SIG-M5 treated with dmso at 0.1 percent for 504 hours (cell line): ENCODE results near the gene CNTNAP2.

Experiments
- DNase-seq: peaks from one replicate; lab custom pipeline; 2025; ENCODE audit not compliant: unreplicated experiment; lab: John Stamatoyannopoulos, UW

The CNTNAP2 gene

DNA sequence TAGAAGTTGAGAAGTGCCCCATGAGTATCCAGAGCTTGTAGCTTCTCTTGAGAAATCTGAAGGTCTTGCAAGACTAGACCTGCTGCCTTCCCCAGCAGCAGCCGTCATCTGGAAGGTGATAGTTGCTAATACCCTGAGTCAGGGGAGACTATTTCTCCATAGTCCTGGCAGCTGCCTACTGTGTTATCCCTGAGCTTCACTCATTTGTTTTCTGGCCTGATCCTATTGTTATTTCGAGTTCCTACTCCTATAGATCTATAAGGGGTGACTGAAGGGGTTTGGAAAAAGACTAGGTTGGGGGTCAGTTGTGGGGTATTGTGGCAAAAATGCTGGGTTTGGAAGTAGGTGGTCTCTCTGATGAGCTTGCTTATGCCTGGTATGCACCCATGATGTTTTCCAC is 297.8 kb downstream of the CNTNAP2 start:
- no peak for DNase-seq

DNA sequence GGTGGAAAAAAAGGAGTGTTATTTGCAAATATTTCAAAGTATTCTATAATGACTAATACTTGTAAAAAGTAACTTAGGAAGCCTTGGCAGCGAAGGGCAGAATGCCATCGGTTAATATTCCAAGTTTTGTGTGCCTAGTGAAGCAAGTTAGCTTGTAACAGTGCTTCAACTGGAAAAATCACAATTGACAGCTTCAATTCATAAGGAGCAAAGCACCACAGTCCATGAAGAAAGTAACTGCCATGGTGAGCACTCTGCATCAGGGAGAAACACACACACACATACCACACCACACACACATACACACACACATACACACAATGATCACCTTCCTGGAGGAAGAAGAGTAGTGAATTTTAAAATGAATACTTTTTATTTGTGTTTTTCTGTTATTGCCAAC is 298.3 kb downstream of the CNTNAP2 start:
- DNase-seq: no peak

DNA sequence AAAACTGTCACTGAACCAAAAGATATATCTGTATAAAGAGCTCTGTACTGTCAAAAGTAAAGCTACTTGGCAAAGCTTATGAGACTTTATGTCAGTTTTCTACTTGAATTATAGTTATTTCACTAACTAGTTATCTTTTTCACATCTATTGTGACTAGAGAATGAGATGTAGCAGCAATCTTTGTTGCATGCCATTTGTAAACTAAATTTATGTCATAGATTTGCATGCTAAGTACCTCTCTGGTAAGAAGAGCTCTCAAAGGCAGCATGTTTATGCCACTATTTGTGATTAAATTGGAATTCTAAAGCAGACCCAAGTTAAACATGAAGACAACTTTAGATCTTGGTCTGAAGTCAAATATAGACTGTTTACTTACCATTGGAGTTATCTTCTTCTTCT is 300.6 kb downstream of the CNTNAP2 start:
- no peak for DNase-seq

DNA sequence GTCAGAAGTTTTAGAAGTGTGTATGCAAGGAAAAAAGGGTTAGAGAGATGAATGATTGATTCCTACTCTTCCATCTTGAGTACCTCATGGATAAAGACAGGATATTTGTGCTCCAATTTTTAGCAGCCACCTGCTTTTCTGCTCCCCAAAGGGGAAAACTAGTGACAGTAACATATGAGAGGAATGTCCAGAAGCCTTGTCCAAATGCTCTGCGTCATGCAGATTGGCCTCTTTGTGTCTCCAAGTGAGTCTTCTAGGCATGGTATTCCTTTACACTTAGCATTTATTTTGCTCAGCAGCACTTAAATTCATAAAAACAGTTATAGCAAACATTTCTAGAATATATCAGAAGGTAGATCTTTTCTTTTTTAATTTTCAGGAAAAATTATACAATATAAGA is 306.8 kb downstream of the CNTNAP2 start:
- DNase-seq: no peak

DNA sequence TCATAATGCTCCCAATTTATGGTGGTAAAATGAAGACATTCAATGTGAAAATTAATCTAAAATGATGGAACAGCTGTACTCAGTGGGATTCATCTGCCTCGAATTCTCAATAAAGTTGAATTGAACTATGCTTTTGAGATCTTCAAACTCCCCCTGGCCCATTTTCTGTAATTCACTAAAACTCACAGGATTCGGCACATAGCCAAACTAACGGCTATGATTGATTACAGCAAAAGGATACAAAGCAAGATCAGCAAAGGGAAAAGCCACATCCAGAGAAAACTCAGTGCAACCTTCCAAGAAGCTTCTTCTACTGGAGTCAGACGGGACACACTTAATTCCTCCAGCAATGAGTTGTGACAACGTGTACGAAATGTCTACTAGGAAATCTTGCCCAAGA is 307.5 kb downstream of the CNTNAP2 start:
- DNase-seq: no peak

DNA sequence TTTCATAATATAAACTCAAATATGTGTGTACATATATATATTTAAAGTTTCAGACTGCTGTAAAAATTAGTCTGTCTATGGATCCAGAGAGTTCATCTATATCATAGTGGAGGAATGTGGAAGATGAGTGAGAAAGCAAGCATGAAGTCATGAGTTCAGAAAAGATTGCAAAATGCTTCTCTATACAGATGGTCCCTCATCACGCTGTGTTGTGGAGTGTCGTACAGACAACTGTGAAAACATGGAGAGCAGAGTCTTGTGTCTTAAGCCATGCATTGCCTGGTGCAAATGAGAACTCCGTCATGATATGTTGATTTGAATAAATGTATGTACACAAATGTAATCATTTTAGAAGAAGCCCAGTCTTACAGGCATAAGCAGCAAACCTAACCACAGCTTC is 316.9 kb downstream of the CNTNAP2 start:
- no peak for DNase-seq

DNA sequence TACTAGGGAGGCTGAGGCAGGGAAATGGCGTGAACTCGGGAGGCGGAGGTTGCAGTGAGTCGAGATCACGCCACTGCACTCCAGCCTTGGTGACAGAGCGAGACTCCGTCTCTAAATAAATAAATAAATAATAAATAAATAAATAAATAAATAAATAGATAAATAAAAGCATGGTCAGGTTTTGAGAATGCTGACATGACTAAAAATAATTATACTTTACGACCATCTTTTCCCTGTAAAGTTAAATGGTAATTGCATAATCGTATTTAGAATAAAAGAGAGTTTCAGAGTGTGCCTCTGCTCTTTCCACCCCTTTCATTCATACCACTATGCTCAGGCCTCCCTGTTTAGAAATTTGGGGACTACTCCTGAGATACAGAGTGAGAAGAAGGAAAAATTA is 326.5 kb downstream of the CNTNAP2 start:
- DNase-seq: no peak

DNA sequence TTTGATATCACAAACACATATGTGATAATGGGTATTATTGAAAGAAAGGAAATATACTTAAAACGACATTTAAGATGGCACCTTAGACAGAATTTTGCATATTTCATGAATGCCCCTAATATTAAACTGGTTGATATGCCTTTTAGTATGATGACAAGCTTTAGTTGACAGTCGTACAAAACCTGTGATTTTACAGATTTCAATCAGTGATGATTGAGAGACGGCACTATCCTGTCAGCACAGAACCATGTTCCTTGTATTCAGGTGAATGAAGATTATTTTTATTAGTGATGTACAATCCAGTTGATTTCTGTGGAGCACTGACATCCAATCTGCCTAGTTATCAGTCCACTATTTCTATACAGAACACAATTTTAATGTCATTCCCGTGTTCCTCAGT is 333.0 kb downstream of the CNTNAP2 start:
- DNase-seq: no peak

DNA sequence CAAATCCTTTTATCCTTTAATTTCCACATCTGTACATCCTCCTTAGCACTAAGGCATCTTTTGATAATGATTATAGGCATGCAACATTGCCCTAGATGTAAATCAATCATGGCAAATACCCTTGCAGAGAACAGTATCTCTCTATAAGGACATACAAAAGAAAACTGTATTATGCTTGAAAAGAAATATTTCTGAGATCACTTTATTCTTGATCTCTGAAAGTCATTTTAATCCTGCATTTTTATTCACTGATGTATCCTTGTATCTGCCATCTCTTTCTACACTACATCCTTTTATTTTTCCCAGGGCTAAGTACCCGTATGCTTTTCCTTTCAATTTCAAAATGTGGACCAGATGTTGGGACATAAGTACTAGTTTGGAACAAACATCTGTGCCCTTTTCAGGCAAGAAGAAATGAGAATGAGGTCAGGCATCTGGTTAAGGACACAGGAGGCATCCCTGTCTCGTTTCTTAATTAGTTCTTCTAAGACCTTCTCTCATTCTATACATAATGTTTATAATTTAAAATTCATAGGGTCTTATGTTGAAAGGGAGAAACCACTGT is 338.6 kb downstream of the CNTNAP2 start:
- no peak for DNase-seq

DNA sequence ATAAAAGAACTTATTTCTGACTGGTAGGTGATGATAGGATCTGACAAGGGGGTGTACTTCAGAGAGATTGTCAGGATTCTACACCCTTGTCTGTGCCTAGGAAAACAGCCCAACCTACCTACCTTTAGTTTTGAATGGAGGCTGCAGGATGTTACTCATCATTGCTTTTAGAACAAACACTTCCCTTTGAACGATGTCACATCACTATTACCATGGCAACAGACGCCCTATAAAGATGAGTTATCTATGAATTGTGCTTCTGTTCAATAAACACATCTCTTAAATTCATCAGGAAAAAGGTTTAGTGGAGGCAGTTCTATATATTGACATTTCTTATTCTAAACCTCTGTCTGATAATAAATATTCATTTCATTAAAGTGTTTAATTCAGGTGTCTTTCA is 362.4 kb downstream of the CNTNAP2 start:
- DNase-seq: no peak

DNA sequence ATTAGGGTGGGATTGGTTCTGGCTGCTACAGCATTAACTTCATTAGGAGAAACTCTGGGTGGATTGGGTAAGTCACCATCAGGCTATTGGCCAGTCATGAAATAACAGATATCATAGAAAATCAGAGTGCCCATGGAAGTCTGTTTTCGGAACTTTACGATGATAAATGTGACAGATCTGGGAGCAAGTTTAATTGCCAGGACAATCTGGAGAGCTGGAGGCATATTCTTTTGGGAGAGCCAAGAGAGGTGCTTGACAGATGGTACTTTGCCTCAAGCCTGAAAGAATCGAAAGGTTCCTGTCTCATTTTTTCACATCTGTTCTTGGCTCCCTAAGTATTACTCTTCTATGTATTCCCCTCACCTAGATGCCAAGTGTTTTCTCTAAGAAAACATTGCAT is 369.9 kb downstream of the CNTNAP2 start:
- DNase-seq: no peak

DNA sequence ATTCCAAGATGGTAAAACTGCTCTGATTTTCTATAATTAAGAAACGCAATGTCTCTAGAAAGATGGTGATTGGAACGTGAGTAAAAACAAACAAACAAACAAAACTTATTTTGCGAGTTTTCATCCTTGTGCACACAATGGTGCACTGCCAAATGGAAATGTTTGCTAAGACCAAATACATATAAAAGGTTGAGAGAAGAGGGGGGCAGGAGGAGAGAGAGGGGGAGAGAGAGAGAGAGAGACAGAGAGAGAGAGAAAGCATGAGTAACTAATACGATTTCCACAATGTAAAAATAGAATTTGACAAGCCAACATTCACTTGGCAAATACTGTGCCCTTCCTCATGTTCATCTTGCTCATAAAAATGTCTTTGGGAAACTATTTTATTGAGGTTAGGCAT is 375.4 kb downstream of the CNTNAP2 start:
- DNase-seq: no peak

DNA sequence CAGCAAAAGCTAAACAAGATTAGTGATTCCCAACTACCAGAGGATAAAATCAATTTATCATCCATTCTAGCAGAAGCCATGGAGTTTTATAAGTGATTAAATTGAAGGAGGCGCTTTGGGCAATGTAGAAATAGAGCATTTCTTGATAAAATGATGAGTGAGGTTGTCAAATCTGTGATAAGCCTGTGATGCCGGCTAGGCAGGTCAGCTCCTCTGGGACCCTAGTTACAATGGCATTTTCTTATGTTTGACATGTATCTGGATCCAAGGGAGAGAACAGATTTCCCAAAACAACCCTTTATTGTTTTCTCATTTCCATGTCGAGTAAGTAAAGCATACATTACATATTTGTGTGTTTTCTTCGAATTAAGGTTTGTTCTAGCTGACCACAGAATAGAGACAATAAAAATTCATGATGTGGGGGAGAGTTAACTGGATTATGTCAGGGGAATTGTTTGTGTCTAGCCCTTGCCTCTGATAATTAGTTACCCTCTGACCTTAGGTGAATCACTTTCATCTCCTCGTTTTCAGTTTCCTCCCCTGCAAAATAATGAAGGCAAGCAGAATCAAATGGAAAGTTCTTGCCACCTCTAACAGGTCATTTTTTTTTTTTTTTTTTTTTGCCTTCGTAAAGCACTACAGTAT is 378.5 kb downstream of the CNTNAP2 start:
- no peak for DNase-seq

DNA sequence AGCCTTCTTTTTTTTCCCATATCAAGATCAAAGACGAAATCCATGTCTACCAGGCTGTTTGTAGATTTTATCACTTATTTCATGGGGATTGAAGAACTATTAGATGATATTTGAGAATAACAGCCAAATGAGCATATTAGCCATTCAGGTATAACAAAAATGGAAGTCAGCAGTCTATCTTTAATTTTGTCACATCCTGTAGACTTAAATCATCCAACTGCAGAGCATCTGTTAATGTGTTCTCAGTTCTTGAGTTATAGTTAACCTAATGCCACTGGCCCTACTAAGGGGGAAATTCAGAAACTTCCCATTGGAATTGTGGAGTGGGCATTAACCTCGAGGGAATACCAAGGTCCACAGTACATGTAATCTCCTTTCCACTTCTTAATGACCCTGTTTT is 380.1 kb downstream of the CNTNAP2 start:
- no peak for DNase-seq

DNA sequence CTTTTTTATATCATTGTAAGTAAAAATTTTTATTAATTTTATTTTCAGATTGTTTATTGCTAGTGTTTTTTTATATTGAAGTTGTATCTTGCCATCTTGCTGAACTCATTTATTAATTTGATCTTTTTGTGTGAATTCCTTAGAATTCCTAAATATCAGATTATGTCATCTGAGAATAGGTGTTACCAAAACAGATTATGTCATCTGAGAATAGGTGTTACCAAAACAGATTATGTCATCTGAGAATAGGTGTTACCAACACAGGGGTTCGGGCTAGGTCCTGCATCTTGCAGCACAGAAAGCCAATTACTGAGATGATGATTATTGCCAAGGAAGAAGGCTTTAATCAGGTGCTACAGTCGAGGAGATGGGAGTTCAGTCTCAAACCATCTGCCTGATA is 383.4 kb downstream of the CNTNAP2 start:
- DNase-seq: no peak

DNA sequence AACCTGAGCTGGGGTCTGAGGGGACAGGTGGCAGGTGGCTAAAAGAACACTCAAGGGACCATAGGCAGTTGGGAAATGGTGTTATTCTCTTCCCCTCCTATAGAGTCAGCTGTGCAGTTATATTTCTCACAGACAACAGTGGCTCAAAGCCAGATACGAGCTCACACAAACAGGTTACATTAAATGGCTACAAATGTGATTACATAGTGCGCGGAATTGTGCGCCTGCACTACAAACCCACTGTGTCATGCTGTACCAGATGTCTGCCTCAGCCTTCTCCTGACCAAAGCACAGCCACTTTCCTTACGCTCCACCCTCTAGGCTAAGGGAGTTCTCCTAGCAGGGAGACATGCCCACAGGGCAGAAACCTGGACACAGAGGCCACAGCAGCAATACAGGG is 387.2 kb downstream of the CNTNAP2 start:
- no peak for DNase-seq

DNA sequence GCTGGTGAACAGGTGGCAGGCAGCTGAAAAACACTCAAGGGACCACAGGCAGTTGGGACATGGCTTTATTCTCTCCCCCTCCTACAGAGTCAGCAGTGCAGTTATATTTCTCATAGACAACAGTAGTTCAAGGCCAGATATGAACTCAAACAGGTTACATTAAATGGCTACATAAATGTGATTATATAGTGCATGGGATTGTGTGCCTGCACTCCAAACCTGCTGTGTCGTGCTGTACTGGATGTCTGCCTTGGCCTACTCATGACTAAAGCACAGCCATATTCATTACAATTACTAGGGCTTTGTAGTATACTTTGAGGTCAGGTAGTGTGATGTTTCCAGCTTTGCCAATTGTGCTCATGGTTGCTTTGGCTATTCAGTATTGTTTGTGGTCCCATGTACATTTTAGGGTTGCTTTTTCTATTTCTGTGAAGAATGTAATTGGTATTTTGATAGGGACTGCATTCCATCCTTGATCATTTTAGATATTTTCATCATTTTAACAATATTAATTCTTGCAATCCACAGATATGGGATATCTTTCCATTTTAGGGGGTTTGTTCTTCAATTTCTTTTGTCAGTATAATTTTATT is 393.6 kb downstream of the CNTNAP2 start:
- no peak for DNase-seq

DNA sequence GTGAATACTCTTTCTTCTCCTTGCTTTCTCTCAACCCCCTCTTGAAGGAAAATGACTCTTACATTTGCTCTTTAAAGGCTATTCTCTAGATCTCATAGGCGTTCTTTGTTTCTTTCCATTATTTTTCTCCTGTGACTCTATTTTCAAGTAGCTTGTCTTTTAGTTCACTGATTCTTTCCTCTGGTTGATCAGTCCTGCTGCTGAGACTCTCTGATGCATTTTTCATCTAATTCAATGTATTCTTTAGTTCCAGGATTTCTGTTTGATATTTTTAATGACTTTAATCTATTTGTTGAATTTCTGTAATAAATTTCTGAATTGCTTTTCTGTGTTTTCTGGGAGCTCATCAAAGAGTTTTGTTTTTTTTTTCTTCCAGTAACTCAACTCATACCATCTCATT is 397.7 kb downstream of the CNTNAP2 start:
- no peak for DNase-seq

DNA sequence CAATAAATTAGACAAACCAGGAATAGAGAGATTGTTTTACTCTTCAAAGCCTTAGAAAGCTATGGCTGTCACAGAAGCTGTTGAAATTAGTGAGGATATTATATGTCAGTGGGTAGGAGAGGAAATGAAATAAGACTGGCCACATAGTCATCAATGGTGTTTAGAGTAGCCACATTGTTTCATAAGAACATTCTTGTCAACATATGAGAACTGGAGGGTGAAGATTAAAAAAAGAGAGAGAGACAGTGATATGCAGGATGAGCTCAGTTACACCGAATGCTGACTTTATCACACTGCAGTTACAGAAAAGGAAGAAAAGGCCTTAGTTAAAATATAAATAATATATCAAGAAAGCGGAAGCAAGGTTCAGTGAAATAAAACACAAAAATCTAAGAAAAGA is 412.0 kb downstream of the CNTNAP2 start:
- DNase-seq: no peak

DNA sequence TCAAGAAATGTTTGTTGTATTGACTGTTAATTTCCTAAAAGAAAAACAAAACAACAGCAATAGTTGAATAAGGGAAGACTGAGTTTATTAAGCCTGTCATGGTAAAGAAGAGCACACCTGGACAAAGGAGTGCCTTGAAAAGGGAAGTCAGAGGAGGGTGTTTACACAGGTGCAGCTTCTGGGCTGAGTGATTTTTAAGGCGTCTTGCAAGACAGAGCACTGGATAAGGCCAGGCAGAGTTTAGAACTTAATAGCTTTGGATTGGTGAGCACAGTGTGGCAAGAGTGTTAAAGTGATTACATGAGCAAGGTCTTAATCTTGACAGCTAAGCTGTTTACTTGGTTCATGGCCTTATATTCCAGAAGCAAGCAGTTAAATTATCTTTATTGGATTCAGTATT is 423.2 kb downstream of the CNTNAP2 start:
- DNase-seq: no peak

DNA sequence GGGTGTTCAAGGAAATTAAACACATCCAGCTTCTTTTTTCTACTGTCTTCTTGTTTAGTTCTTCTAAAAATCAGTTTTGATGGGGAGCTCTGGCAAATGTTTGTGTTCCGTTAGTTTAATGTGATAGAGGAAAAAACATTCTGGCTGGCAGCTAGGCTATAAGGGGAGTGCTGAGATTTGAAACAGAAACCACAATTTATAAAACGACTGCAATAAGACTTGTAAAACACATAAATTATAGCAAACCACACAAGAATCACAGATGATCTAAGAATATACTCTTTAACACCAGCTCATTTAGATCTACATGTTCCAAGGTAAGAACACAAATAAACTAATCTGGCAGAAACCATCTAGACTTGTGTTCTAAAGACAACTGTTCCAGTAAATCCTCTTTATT is 425.5 kb downstream of the CNTNAP2 start:
- no peak for DNase-seq

DNA sequence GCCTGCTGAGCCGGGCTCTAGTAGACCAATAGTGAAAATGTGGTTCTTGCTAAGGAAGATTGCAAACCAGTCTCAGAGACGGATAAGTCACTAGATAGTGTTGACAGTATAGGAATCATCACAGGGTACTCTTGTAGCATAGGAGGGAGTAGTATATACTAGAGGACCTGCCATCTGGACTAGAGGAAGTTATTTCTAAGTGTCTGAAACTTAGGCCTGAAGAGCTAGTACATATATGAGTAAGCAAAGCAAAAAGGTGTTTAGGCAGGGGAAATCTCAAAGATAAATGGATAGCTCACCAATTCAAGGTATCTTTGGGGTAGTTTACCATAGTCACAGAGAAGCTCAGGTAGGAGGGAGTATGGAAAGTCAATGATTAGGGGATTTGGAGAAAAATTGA is 428.1 kb downstream of the CNTNAP2 start:
- no peak for DNase-seq

DNA sequence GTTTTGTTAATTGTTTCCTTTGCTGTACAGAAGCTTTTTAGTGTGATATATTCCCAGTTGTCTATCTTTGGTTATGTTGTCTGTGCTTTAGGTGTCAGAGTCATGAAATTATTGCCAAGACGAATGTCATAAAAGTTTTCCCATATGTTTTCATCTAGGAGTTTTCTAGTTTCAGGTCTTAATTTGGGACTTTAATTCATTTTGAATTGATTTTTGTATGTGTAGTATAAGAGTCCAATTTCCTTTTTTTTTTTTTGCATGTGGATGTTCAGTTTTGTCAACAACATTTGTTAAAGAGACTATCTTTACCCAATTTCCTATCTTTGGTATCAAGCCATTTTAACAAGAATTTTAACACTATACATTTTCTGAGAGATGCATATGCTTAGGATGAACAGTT is 432.2 kb downstream of the CNTNAP2 start:
- no peak for DNase-seq
